ENCODE data around the gene TRIM63. TPM values are rescaled to one million over a fixed set of nuclear protein-coding genes. Genes with fewer than 3 reads are reported as not detected.

Gene TRIM63
- total RNA-seq: not detected in 2 replicates

DNA sequence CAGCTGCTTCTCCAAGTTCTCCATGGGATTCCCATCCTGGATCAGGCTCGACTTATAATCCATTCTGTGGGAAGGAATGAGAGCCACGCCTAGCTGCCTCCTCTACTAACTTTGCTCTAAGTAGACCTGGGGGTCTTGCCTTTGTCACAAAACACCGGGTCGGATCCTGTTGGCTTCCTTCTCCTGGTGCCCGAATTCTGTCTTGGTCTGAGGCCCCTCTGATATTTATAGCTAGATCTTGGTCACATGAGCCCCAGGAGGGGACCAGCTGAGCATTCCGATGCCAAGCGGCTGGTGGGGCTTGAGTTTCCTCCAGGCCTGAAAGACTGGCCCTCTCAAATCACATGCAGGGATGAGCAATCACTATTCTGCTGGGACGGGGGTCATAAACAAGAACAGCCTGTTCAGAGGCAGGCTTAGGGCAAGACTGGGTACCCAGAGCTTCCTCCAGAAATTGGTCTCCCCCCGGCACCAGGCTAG lies at the start of gene TRIM63:
TRIM63 (minus strand) TSS at position 199 of the 480 bp plus-strand sequence; CDS start at position 63, 136 bp downstream.

DNA sequence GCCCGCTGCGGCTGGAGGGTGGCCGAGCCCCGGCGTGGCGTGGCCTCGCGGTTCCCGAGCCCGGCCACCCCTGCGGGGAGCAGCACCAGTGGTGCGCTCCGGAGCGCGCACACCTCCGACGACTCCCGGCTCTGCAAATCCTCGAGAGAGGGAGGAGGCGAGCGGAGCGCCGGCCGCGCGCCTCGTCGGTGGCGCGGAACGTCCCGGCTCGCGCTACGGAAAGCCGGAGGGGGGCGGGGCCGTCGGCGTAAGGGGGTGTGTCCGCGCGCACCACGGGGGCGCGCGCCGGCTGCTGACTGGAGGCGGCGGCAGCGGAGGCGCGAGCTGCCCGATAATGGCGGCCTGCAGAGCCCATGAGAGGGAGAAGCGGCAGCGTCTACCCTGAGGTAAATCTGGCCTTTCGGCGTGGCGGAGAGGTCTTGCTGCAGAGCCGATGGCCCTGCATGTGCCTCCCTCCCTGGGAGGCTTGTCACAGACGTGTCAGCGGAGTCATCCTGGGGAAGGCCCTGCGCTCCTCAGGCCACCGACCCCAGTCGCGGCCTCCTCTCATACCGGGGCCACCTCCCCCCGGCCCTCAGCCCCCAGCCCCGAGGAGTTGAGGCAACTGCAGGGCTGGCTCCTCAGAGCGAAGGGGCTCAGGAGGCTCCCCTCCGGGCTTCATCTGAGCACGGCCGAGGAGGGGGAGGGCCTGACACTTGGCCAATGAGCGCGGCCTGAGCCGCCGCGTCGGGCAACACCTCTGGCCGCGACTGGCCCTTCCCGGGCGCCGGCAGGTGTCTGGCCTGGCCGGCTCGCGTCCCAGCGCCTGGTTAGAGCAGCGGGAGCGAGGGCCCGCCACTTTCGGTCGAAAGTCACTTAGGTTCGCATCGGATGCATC lies 44.3 kb upstream of the TRIM63 start, which contains the start of gene PDIK1L:
PDIK1L (plus strand) TSS at position 295 of the 877 bp plus-strand sequence. CDS start 2,485 bp downstream, outside the sequence.

DNA sequence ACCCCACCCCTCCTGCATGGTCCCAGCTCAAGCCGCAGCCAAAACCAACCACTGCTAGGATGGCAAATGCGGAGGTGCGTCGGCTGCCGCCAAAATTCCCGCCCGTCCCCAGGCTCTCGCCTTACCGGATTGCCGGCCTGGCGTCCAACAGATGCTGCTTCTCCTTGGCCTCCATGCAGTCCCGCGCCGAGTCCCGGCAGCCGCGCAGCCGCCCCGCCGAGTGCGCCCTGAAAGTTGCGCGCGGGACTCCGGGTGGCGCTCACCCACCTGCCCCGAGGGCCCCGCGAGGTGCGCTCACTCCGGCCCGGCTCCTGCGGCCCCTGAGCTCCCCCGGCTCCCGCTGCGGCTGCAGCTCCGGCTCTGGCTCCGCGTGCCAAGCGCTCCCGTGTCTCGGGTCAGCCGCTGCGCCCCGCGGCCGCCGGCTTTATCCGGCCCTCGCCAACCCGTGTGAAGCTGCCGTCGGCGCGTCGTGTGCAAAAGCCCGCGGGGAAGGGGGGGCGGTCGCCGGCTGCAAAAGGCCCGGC lies 21.6 kb downstream of the TRIM63 start, which contains the start of gene SLC30A2:
SLC30A2 (minus strand) TSS at position 397 of the 524 bp plus-strand sequence; CDS start at position 175, 222 bp downstream.

DNA sequence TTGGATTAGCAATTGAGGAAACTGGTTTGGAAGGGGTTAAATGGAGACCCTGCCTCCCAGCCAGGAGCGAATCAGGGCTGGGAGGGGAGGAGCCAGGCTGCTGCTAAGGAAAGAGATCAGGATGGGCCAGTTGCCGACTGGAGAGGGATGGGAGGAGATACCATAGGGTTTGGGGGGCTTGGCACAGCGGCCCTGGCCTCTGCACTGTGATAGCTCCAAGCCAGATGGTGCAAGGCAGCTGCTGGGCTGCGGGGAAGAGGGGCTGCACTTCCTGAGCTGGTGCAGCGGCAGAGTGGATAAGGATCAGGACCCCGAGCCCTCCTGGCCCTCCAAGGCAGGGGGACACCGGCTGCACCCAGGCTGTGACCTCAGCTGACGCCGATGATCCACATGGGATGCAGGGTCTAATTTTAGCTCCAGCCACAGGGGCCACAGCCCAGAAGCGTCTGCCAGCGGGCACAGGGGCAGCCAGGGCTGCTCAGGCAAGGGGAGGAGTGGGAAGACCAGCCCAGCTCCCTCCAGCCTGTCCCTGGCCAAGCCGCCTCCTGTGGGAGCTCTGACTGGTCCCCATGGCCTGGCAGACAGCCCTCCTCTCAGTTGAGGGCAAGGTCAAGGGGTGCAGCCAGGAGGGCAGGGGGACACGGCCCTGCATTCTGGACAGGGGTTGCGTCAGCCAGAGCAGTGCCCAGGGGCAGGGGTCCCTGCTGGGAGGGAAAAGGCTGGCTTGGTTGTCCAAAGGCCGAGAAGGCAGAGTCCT lies 45.6 kb downstream of the TRIM63 start, which contains the start of gene EXTL1:
EXTL1 (plus strand) TSS at position 129 of the 757 bp plus-strand sequence. CDS start 872 bp downstream, outside the sequence.

Small RNA genes within 50 kb of the gene (small RNA-seq; reads per million reads assigned to genes)
- not detected for gene RF00283
- gene RF00492: not detected

Other genes with a start within 250 kb of the TRIM63 start
- gene MTFR1L, start 247.7 kb downstream of the TRIM63 start, total RNA-seq: 56.6 and 60.8 TPM in 2 replicates
- 1.6 and 1.8 TPM in 2 replicates for gene AUNIP, start 208.2 kb downstream of the TRIM63 start, total RNA-seq
- gene PAQR7, start 191.9 kb downstream of the TRIM63 start, total RNA-seq: 18.6 and 18.8 TPM in 2 replicates
- gene STMN1, start 161.2 kb downstream of the TRIM63 start, total RNA-seq: 31.6 and 39.5 TPM in 2 replicates
- gene PAFAH2, start 69.6 kb downstream of the TRIM63 start, total RNA-seq: 9.1 and 31.7 TPM in 2 replicates
- 1.3 and 2.3 TPM in 2 replicates for gene EXTL1, start 45.9 kb downstream of the TRIM63 start, total RNA-seq
- not detected in 2 replicates for gene SLC30A2, start 21.5 kb downstream of the TRIM63 start, total RNA-seq
- gene PDIK1L, start 44.2 kb upstream of the TRIM63 start, total RNA-seq: 4.1 and 6.5 TPM in 2 replicates
- not detected in 2 replicates for gene FAM110D, start 91.4 kb upstream of the TRIM63 start, total RNA-seq
- not detected in 2 replicates for gene C1orf232, start 101.3 kb upstream of the TRIM63 start, total RNA-seq
- gene ZNF593, start 102.3 kb upstream of the TRIM63 start, total RNA-seq: 18.2 and 19.1 TPM in 2 replicates
- gene ZNF593OS, start 104.2 kb upstream of the TRIM63 start, total RNA-seq: not detected in 2 replicates
- gene CNKSR1, start 109.9 kb upstream of the TRIM63 start, total RNA-seq: not detected in 2 replicates
- gene CATSPER4, start 123.0 kb upstream of the TRIM63 start, total RNA-seq: not detected in 2 replicates
- gene CEP85, start 166.6 kb upstream of the TRIM63 start, total RNA-seq: 6.0 and 8.4 TPM in 2 replicates
- gene SH3BGRL3, start 212.5 kb upstream of the TRIM63 start, total RNA-seq: 18.7 and 25.0 TPM in 2 replicates
- gene UBXN11, start 239.0 kb upstream of the TRIM63 start, total RNA-seq: 3.6 and 5.7 TPM in 2 replicates